ENCODE measurements around the gene SPOCD1.

GRCh38 chr1:31809698-31810097 is 6.1 kb downstream of the SPOCD1 start:
- TF ChIP-seq POLR2A (IDR thresholded peaks at IDR 0.05): no peak
- no peak for TF ChIP-seq CTCF (IDR thresholded peaks at IDR 0.05)

All from tibial nerve (tissue), 3 donors.